LHCN-M2 (cell line): Measurements from ENCODE around the gene DDX50. TPM values are rescaled to one million over a fixed set of nuclear protein-coding genes. Genes with fewer than 3 reads are reported as not detected.
"Not testable (repeated sequence)": the region's sequence is repeated elsewhere in the genome, so short reads cannot be mapped to it uniquely, and the experiment has no call there.

Experiments used
- DNase-seq: peaks from one replicate; pipeline ENCODE4 v3.0.0-alpha.2; 2012; ENCODE audit warnings: low read depth
- total RNA-seq: library from RNA; depleted of rRNA; stranded (reverse); fragments of >200 nt; gene quantifications from 2 replicates; pipeline ENCODE4 v1.2.3, GENCODE V29; 2014

The DDX50 gene
- total RNA-seq, 1 experiment from 2014 or later = 58.5 TPM

DNA sequence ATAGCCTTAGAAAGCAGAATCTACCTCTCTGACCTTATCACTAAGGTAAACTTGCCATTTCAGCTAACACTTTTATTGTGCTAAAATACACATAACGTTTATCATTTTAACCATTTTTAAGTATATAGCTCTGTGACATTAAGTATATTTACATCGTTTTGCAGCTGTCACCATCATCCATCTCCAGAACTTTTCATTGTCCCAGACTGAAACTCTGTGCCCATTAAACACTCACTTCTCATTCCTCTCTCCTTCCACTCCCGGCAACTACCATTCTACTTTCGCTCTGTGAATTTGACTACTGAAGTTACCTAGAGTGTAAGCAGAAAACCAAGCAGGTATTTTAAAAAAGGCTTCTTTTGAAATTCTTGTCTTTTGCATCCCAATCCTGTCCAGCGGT lies 1.3 kb downstream of the DDX50 start:
- no peak for DNase-seq

DNA sequence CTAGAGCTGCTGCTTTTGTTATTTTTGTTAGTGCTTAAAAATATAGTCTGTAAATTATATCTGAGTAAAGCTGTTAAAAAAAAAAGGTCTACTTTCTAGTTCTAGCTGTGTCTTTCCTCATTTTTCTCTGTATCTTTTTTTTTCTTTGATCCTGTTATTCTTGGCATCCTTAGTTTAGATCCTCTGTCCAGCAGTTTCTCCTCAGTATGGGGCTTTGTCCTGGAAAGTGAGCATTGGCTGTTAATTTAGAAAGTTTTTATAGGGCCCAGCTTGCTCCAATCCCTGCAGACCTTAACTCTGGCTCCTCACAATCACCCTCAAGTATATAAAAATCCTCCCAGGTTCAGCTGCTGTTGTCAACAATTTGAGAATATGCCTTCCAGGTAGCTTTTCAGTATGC lies 23.5 kb downstream of the DDX50 start:
- DNase-seq = no peak

DNA sequence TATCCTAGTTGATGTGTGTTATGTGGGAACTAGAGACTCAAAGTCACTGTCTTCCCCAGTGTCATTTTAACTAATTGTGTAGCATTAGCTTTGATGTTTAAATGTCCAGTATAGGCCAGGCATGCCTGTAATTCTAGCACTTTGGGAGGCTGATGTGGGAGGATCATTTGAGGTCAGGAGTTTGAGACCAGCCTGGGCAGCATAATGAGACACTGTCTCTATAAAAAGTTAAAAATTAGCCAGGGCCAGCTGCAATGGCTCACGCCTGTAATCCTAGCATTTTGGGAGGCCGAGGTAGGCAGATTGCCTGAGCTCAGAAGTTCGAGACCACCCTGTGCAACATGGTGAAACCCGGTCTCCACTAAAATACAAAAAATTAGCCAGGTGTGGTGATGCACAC lies 24.4 kb downstream of the DDX50 start:
- DNase-seq = no peak

DNA sequence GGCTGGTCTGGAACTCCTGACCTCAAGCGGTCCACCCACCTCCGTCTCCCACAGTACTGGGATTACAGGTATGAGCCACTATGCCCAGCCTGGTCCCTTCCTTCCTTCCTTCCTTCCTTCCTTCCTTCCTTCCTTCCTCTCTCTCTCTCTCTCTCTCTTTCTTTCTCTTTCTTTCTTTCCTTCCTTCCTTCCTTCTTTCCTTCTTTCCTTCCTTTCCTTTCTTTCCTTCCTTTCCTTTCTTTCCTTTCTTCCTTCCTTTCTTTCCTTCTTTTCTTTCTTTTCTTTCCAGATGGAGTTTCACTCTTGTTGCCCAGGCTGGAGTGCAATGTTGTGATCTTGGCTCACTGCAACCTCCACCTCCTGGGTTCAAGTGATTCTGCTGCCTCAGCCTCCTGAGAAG lies 28.0 kb downstream of the DDX50 start:
- not testable (repeated sequence) for DNase-seq

- DNase-seq = not testable (repeated sequence)
These were observed 28.8 kb downstream of the DDX50 start for GRCh38 chr10:68929888-68930287.

DNA sequence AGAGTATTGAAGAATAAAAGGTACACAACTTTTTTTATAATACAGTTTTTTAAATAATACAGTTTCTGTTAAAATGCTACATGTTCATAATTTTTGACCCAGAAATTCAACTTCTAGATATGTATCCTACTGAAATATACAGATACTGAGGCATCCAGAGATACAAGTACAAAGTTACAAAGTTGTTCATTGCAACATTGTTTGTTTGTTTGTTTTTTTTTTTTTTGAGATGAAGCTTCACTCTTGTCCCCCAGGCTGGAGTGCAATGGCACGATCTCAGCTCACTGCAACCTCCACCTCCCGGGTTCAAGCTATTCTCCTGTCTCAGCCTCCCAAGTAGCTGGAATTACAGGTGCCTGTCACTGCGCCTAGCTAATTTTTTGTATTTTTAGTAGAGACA lies 31.7 kb downstream of the DDX50 start:
- DNase-seq = not testable (repeated sequence)

- DNase-seq = no peak
These were observed 33.9 kb downstream of the DDX50 start for GRCh38 chr10:68934994-68935393.

GRCh38 chr10:68938117-68938516 lies 37.0 kb downstream of the DDX50 start:
- peak; percentile 12 for DNase-seq

DNA sequence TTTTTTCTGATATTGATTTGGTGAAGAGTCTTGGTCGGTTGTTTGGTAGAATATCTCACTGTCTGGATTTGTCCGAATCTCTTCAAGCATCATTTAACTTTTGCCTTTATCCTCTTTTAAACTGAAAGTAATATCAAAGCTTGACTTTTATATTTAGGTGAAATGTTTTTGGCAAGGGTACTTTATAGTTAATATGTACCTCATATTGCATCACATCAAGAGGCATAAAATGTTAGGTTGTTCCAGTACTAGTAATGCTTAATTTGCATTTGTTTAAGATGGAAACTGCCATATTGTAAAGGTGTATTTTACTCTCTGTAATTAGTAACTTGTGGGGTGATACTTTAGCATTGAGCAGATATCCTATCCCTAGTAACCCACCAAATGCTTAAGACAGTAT lies 37.8 kb downstream of the DDX50 start:
- no peak for DNase-seq

DNA sequence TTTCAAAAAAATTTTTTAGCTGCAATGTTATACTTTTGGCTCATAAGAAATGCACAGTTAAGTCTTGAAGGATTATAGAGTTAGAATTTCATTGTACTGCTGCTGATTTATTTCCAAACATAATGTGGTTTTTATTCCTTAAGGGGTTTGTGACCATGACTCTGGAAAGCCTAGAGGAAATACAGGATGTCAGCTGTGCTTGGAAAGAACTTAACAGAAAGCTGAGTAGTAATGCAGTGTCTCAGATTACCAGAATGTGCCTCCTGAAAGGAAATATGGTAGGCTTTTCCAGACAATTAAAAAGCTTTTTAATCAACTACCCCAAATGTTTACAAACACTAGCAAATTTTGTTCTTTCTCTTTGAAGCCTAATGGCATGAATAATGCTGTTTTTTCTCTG lies 39.8 kb downstream of the DDX50 start:
- peak; percentile 57 for DNase-seq

DNA sequence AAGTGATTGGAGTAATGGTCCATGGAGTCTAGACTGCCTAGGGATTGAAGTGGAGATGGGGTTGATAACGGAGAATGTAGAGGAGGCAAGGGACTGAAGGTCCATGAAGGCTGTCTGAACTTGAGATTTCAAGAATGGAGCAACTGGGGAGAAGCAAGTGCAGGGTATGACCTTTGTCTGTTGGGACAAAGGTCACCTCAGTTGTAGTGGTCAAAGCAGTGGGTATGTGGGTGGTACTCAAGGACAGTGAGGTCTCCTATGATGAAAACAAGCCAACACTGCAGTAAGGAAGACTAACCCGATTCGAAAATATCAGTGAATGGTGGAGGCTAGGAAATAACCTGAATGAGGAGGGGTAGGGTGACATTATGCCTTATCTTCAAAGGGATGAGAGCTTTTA lies 49.5 kb downstream of the DDX50 start:
- DNase-seq = no peak

DNA sequence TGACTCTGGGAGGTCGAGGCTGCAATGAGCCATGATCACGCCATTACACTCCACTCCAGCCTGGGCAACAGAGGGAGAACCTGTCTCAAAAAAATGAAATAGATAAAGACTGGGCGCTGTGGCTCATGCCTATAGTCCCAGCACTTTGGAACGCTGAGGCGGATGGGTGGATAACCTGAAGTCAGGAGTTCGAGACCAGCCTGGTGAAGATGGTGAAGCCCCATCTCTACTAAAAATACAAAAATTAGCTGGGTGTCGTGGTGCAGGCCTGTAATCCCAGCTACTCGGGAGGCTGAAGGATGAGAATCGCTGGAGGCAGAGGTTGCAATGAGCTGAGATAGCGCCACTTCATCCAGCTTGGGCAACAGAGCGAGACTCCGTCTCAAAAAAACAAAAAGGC lies 53.8 kb downstream of the DDX50 start:
- no peak for DNase-seq

- DNase-seq = no peak
These were observed 54.3 kb downstream of the DDX50 start for GRCh38 chr10:68955355-68955831.

DNA sequence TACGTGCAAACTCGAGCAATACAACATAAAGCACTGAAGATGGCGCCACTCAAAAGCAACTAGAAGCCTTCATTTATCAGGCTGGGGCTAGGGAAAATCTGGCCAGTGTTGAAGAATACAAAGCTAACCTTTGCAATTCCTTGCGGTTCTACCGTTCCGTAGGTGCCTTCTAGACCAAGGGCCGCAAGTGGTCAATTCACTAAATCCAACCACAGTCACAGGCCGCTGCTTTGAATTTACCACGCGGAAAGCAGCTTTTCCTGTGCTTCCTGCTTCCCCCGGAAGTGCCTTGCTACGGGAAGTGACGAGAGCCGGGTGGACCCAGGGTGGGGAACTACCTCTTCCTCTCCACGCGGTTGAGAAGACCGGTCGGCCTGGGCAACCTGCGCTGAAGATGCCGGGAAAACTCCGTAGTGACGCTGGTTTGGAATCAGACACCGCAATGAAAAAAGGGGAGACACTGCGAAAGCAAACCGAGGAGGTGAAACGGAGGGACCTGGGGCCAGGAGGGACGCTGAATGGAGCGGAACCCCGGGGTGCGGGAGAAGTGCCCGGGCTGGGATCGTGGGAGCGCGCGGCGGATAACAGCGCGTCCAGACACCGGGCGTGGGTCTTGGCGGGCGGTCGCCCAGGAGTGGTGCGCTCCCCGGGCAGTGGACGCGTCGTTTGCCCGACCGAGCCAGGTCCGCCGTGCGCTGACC lies 54.9 kb downstream of the DDX50 start, which contains the start of gene DDX21:
TSS of gene DDX21 (plus strand) at position 339 of the 701 bp plus-strand sequence. CDS start at position 395, 56 bp downstream.
- peak; percentile 91 for DNase-seq

GRCh38 chr10:68957284-68957615 lies 56.1 kb downstream of the DDX50 start:
- no peak for DNase-seq

DNA sequence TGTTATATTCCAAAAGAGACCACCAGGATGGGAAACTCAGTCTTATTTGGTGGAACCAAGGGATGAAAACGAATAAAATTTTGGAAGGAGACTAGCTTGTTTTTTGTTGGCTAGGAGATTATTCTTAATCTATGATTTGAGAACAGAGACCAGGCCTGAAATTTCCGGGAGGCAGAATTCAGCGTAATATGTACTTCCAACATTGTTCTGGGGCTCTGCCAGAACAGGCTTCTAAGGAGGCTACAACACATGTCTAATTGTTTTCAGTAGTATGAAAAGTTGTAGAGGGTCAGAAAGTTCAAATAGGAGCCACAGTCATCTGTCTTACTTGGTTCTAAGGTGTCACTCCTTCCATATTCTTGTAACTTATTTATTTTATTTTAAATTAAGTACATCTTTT lies 56.5 kb downstream of the DDX50 start:
- no peak for DNase-seq

DNA sequence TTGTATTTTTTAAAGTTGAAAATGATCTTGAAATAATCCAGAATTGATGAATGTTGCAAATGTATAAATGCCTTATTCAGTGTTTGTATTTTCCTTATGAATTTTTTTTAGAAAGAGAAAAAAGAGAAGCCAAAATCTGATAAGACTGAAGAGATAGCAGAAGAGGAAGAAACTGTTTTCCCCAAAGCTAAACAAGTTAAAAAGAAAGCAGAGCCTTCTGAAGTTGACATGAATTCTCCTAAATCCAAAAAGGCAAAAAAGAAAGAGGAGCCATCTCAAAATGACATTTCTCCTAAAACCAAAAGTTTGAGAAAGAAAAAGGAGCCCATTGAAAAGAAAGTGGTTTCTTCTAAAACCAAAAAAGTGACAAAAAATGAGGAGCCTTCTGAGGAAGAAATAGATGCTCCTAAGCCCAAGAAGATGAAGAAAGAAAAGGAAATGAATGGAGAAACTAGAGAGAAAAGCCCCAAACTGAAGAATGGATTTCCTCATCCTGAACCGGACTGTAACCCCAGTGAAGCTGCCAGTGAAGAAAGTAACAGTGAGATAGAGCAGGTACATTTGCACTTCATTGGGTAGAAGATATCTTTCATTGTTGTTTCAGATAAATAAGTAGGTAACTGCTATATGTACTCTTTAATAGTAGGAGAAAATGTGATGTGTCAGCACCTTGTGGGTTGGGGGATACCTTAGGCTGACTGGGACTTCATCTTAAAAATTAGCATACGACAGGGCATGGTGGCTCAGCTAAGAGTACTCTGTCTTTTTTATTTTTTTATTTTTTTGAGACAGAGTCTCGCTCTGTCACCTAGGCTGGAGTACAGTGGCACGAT lies 58.8 kb downstream of the DDX50 start:
- DNase-seq = no peak

GRCh38 chr10:68963151-68963550 lies 62.0 kb downstream of the DDX50 start:
- DNase-seq = no peak

GRCh38 chr10:68973975-68974374 lies 72.9 kb downstream of the DDX50 start:
- no peak for DNase-seq

DNA sequence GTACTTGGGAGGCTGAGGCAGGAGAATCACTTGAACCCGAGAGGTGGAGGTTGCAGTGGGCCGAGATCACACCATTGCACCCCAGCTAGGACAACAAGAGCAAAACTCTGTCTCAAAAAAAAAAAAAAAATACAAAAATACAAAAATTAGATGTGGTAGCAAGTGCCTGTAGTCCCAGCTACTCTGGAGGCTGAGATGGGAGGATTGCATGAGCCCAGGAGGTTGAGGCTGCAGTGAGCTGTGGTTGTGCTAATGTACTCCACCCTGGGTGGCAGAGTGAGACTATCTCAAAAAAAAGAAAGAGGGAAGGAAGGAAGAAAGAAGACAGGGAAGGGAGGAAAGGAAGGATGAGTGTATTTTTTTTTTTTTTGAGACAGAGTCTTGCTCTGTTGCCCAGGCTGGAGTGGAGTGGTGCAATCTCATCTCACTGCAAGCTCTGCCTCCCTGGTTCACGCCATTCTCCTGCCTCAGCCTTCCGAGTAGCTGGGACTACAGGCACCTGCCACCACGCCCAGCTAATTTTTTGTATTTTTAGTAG lies 74.9 kb downstream of the DDX50 start:
- not testable (repeated sequence) for DNase-seq

DNA sequence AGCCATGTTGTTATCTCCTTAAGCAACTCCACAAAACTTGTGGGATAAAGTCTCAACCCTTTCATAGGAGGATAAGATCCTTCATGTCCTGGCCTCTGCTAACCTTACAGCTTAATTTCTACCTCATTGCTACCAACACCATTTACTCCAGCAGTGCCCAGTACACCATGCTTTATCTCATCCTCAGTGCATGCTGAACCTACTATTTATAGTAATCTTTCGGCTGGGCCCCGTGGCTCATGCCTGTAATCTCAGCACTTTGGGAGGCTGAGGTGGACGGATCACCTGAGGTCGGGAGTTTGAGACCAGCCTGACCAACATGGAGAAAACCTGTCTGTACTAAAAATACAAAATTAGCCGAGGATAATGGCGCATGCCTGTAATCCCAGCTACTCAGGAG lies 78.6 kb downstream of the DDX50 start:
- not testable (repeated sequence) for DNase-seq

DNA sequence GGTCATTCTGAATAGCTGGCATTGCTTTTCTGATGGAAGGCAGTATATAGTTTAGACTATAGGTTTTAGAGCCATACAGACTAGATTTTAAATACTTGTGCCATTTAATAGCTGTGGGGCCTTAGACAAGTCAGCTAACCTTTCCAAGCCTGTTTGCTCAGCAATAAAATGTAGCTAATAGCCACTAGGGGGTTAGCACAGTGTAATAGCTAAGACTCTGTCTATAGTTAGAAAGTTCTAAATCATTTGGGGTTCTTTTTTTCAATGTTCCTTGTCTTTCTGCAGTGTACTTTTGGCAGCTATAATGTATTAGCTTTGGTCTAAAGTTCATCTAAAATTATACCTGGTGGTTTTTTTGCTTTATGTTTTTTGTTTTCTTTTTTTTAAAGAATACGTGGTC lies 80.0 kb downstream of the DDX50 start:
- DNase-seq = peak; percentile 18

- DNase-seq = no peak
These were observed 81.3 kb downstream of the DDX50 start for GRCh38 chr10:68982389-68982788.
